ENCODE measurements around the gene CTDSPL2.

DNA sequence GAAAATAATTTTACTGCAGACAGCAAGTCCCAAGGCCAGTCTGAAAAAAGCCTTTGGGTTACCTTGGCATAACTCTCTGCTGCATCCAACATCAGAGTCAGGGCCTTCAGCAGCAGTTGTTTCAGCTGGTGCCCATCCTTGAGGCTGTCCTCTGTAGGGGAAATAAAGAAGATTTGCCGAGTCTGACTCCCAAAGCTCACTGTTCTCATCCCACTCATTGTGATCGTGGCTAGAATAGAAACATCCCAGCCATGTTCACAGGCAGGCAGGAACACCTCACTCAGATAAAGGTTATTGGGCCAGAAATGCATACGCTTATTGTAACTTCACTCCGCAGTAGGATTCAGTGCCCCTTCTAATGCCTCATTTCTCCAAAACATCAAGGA, 138.7 kb downstream of the CTDSPL2 start:
- TF ChIP-seq, protein P1, sequence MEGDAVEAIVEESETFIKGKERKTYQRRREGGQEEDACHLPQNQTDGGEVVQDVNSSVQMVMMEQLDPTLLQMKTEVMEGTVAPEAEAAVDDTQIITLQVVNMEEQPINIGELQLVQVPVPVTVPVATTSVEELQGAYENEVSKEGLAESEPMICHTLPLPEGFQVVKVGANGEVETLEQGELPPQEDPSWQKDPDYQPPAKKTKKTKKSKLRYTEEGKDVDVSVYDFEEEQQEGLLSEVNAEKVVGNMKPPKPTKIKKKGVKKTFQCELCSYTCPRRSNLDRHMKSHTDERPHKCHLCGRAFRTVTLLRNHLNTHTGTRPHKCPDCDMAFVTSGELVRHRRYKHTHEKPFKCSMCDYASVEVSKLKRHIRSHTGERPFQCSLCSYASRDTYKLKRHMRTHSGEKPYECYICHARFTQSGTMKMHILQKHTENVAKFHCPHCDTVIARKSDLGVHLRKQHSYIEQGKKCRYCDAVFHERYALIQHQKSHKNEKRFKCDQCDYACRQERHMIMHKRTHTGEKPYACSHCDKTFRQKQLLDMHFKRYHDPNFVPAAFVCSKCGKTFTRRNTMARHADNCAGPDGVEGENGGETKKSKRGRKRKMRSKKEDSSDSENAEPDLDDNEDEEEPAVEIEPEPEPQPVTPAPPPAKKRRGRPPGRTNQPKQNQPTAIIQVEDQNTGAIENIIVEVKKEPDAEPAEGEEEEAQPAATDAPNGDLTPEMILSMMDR (conservative IDR thresholded peaks at IDR 0.05 in 1 of 2, IDR thresholded peaks at IDR 0.05 in 1 of 2; ENCODE audit: low read depth in 1 of 2, low read length in 2 of 2), result no peak
- TF ChIP-seq EZH2 (IDR thresholded peaks at IDR 0.05; ENCODE audit: low read length, missing control alignments), result no peak
